ENCODE results near the gene HMGXB4. TPM values are rescaled to one million over a fixed set of nuclear protein-coding genes. Genes with fewer than 3 reads are reported as not detected.

HMGXB4 gene
- total and polyA plus RNA-seq, 2 of the 8 experiments (the other 6 are each of a cell fraction or from before 2014, with no cell fraction given) = 20.9 to 41.3 TPM

DNA sequence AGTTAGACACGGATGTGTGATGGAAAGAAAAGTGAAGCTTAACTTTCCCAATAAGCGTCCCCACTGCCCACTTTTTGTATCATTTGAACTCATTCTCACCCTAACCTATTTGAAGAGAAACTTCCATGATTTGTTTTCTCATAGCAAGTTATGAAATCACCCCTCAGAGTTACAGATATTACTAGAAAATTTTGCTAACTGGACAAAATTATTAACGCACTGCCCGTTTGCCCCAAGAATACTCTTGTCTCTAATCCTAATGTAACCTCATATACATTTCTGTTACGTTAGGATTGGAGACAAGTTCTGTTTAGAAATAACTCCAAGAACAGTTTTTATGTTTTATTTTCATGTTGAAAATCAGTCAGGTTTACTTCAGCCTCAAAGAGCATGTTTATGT, 67.9 kb downstream of the HMGXB4 start (continued):
- no peak for TF ChIP-seq SP2 (IDR thresholded peaks at IDR 0.05; ENCODE audit: low read length)
- TF ChIP-seq ZNF274 (IDR thresholded peaks at IDR 0.05; ENCODE audit: borderline replicate concordance, extremely low read depth, low read length) = no peak
- TF ChIP-seq SP1 (IDR thresholded peaks at IDR 0.05; ENCODE audit: low read depth, low read length) = no peak
- no peak for TF ChIP-seq GTF2F1 (IDR thresholded peaks at IDR 0.05; ENCODE audit: borderline replicate concordance, low read depth, low read length)
- TF ChIP-seq USF2 (IDR thresholded peaks at IDR 0.05; ENCODE audit: low read length) = no peak
- TF ChIP-seq TAF1 (IDR thresholded peaks at IDR 0.05; ENCODE audit: low read depth, low read length) = no peak
- TF ChIP-seq SP4 (IDR thresholded peaks at IDR 0.05; ENCODE audit: low read length) = no peak
- no peak for TF ChIP-seq MAFK (IDR thresholded peaks at IDR 0.05; ENCODE audit: low read depth, low read length)

Measured in H1 (cell line).